ENCODE measurements around the gene GBP5. TPM values are rescaled to one million over a fixed set of nuclear protein-coding genes. Genes with fewer than 3 reads are reported as not detected.
"Not testable (repeated sequence)": the region's sequence is repeated elsewhere in the genome, so short reads cannot be mapped to it uniquely, and the experiment has no call there.

The GBP5 gene
- total and polyA plus RNA-seq, 4 donors, result 0.78 to 3.8 (median 1.7) TPM

GRCh38 chr1:89285745-89286380, 13.2 kb upstream of the GBP5 start (continued):
- no peak for TF ChIP-seq MAX (IDR thresholded peaks at IDR 0.05)

- DNase-seq (ENCODE audit: low spot score); H3K9me3 ChIP-seq (ENCODE audit: control insufficient read depth in 4 of 4, low read length in 3 of 4); H3K27me3 ChIP-seq (ENCODE audit: control insufficient read depth in 4 of 4, insufficient read depth in 4 of 4, low read length in 3 of 4); H3K27ac ChIP-seq (ENCODE audit: low read depth in 1 of 2, low read length in 2 of 2); H3K9ac ChIP-seq (ENCODE audit: low read depth in 1 of 2, low read length in 2 of 2); H3K36me3 ChIP-seq (ENCODE audit: control insufficient read depth in 4 of 4, insufficient read depth in 3 of 4, low read depth in 1 of 4, low read length in 3 of 4); H3K4me3 ChIP-seq (ENCODE audit: low read depth in 1 of 3, low read length in 3 of 3): not testable (repeated sequence)
- WGBS, result 88% methylated on average over 5 of the region's 5 CpGs
- peaks cover 1 to 26% (median 17%) of the 10 kb centered on the region in 4 donors for H3K4me1 ChIP-seq (ENCODE audit: control insufficient read depth in 4 of 4, insufficient read depth in 4 of 4, low read length in 3 of 4)
Observed at GRCh38 chr1:89284078-89284763, 11.6 kb upstream of the GBP5 start.

- 66% methylated on average over 3 of the region's 3 CpGs for WGBS
- no peak overlapping the region for H3K9ac ChIP-seq (ENCODE audit: low read depth in 1 of 2, low read length in 2 of 2)
- no peak overlapping the region for H3K4me3 ChIP-seq (ENCODE audit: low read depth in 1 of 3, low read length in 3 of 3)
- H3K4me1 ChIP-seq (ENCODE audit: control insufficient read depth in 4 of 4, insufficient read depth in 4 of 4, low read length in 3 of 4), result peaks cover 0 to 6% (median 0%) of the 10 kb centered on the region in 4 donors
- H3K36me3 ChIP-seq (ENCODE audit: control insufficient read depth in 4 of 4, insufficient read depth in 3 of 4, low read depth in 1 of 4, low read length in 3 of 4), result no peaks in the 10 kb centered on the region
- H3K27me3 ChIP-seq (ENCODE audit: control insufficient read depth in 4 of 4, insufficient read depth in 4 of 4, low read length in 3 of 4), result no peaks in the 10 kb centered on the region
- no peak for DNase-seq (ENCODE audit: low spot score)
- TF ChIP-seq HNF4A (conservative IDR thresholded peaks at IDR 0.05), result no peak
- no peak for TF ChIP-seq HNF4G (IDR thresholded peaks at IDR 0.05)
- TF ChIP-seq FOXA2 (IDR thresholded peaks at IDR 0.05), result no peak
- TF ChIP-seq EGR1 (IDR thresholded peaks at IDR 0.05; ENCODE audit: low read depth in 2 of 2), result no peak
- TF ChIP-seq NR2F2 (IDR thresholded peaks at IDR 0.05), result no peak
- TF ChIP-seq, protein P1, sequence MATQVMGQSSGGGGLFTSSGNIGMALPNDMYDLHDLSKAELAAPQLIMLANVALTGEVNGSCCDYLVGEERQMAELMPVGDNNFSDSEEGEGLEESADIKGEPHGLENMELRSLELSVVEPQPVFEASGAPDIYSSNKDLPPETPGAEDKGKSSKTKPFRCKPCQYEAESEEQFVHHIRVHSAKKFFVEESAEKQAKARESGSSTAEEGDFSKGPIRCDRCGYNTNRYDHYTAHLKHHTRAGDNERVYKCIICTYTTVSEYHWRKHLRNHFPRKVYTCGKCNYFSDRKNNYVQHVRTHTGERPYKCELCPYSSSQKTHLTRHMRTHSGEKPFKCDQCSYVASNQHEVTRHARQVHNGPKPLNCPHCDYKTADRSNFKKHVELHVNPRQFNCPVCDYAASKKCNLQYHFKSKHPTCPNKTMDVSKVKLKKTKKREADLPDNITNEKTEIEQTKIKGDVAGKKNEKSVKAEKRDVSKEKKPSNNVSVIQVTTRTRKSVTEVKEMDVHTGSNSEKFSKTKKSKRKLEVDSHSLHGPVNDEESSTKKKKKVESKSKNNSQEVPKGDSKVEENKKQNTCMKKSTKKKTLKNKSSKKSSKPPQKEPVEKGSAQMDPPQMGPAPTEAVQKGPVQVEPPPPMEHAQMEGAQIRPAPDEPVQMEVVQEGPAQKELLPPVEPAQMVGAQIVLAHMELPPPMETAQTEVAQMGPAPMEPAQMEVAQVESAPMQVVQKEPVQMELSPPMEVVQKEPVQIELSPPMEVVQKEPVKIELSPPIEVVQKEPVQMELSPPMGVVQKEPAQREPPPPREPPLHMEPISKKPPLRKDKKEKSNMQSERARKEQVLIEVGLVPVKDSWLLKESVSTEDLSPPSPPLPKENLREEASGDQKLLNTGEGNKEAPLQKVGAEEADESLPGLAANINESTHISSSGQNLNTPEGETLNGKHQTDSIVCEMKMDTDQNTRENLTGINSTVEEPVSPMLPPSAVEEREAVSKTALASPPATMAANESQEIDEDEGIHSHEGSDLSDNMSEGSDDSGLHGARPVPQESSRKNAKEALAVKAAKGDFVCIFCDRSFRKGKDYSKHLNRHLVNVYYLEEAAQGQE (IDR thresholded peaks at IDR 0.05), result no peak
- TF ChIP-seq GABPA (IDR thresholded peaks at IDR 0.05 in 1 of 2, conservative IDR thresholded peaks at IDR 0.05 in 1 of 2), result no peak
- no peak for TF ChIP-seq FOXA1 (IDR thresholded peaks at IDR 0.05)
- TF ChIP-seq RAD21 (IDR thresholded peaks at IDR 0.05), result no peak
- TF ChIP-seq ATF3 (IDR thresholded peaks at IDR 0.05), result no peak
- TF ChIP-seq, protein P2, sequence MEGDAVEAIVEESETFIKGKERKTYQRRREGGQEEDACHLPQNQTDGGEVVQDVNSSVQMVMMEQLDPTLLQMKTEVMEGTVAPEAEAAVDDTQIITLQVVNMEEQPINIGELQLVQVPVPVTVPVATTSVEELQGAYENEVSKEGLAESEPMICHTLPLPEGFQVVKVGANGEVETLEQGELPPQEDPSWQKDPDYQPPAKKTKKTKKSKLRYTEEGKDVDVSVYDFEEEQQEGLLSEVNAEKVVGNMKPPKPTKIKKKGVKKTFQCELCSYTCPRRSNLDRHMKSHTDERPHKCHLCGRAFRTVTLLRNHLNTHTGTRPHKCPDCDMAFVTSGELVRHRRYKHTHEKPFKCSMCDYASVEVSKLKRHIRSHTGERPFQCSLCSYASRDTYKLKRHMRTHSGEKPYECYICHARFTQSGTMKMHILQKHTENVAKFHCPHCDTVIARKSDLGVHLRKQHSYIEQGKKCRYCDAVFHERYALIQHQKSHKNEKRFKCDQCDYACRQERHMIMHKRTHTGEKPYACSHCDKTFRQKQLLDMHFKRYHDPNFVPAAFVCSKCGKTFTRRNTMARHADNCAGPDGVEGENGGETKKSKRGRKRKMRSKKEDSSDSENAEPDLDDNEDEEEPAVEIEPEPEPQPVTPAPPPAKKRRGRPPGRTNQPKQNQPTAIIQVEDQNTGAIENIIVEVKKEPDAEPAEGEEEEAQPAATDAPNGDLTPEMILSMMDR (IDR thresholded peaks at IDR 0.05; ENCODE audit: low read depth, low read length, missing input control), result no peak
- TF ChIP-seq JUND (IDR thresholded peaks at IDR 0.05), result no peak
- no peak for TF ChIP-seq RXRA (IDR thresholded peaks at IDR 0.05)
- no peak for TF ChIP-seq MAX (IDR thresholded peaks at IDR 0.05)
- TF ChIP-seq, protein P3, sequence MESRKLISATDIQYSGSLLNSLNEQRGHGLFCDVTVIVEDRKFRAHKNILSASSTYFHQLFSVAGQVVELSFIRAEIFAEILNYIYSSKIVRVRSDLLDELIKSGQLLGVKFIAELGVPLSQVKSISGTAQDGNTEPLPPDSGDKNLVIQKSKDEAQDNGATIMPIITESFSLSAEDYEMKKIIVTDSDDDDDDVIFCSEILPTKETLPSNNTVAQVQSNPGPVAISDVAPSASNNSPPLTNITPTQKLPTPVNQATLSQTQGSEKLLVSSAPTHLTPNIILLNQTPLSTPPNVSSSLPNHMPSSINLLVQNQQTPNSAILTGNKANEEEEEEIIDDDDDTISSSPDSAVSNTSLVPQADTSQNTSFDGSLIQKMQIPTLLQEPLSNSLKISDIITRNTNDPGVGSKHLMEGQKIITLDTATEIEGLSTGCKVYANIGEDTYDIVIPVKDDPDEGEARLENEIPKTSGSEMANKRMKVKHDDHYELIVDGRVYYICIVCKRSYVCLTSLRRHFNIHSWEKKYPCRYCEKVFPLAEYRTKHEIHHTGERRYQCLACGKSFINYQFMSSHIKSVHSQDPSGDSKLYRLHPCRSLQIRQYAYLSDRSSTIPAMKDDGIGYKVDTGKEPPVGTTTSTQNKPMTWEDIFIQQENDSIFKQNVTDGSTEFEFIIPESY (IDR thresholded peaks at IDR 0.05), result no peak
- no peak for TF ChIP-seq TAF1 (conservative IDR thresholded peaks at IDR 0.05)
- H3K9me3 ChIP-seq (ENCODE audit: control insufficient read depth in 4 of 4, low read length in 3 of 4), result no peaks in the 10 kb centered on the region
- H3K27ac ChIP-seq (ENCODE audit: low read depth in 1 of 2, low read length in 2 of 2), result no peak overlapping the region
Observed at GRCh38 chr1:89280766-89281165, 8.1 kb upstream of the GBP5 start.
